T-helper 1 cell treated with Interleukin-12 subunit alpha and Interleukin-12 subunit beta and Interleukin-4 antibody, amounts not matched to agents 30 μg/mL and 1 μg/mL, for 36 hours (primary cell): ENCODE results near the gene C1RL.
"Not testable (repeated sequence)": the region's sequence is repeated elsewhere in the genome, so short reads cannot be mapped to it uniquely, and the experiment has no call there.

ENCODE experiments used
- H3K27ac Mint-ChIP-seq: one replicate; pipeline ENCODE4 v1.8.0; 2021; ENCODE audit warnings: mild to moderate bottlenecking, mixed read lengths
- H3K27me3 Mint-ChIP-seq: one replicate; pipeline ENCODE4 v1.8.0; 2021; ENCODE audit warnings: low read depth, mixed read lengths
- H3K36me3 Mint-ChIP-seq: one replicate; pipeline ENCODE4 v1.8.0; 2021; ENCODE audit warnings: low read depth, mixed read lengths
- H3K4me1 Mint-ChIP-seq: one replicate; pipeline ENCODE4 v1.8.0; 2021; ENCODE audit warnings: low read depth, mixed read lengths
- H3K4me3 Mint-ChIP-seq: one replicate; pipeline ENCODE4 v1.8.0; 2021; ENCODE audit warnings: mild to moderate bottlenecking, moderate library complexity, mixed read lengths
- H3K9me3 Mint-ChIP-seq: one replicate; pipeline ENCODE4 v1.8.0; 2021; ENCODE audit warnings: mixed read lengths

C1RL gene

GRCh38 chr12:7114008-7114407 lies 5.0 kb upstream of the C1RL start:
- H3K9me3 Mint-ChIP-seq: no peaks in the 10 kb centered on the region
- H3K27me3 Mint-ChIP-seq: no peaks in the 10 kb centered on the region
- no peak overlapping the region for H3K4me3 Mint-ChIP-seq
- H3K36me3 Mint-ChIP-seq: peaks cover 24% of the 10 kb centered on the region
- H3K27ac Mint-ChIP-seq: peak overlapping the region; percentile 65
- peaks cover 37% of the 10 kb centered on the region for H3K4me1 Mint-ChIP-seq

- Mint-ChIP-seq H3K27me3 (no peaks in the 10 kb centered on the region), H3K4me3 (no peak overlapping the region), H3K9me3 (no peaks in the 10 kb centered on the region), H3K36me3 (peaks cover 21% of the 10 kb centered on the region), H3K4me1 (peaks cover 37% of the 10 kb centered on the region), H3K27ac (peak overlapping the region; percentile 47)
Observed at GRCh38 chr12:7113389-7113871, 4.4 kb upstream of the C1RL start.

- peaks cover 40% of the 10 kb centered on the region for H3K4me1 Mint-ChIP-seq
- H3K4me3 Mint-ChIP-seq: no peak overlapping the region
- peaks cover 18% of the 10 kb centered on the region for H3K36me3 Mint-ChIP-seq
- H3K9me3 Mint-ChIP-seq: no peaks in the 10 kb centered on the region
- H3K27me3 Mint-ChIP-seq: no peaks in the 10 kb centered on the region
- no peak overlapping the region for H3K27ac Mint-ChIP-seq
Observed at GRCh38 chr12:7112041-7112440, 3.0 kb upstream of the C1RL start.

- peaks cover 43% of the 10 kb centered on the region for H3K4me1 Mint-ChIP-seq
- H3K27ac Mint-ChIP-seq: no peak overlapping the region
- H3K36me3 Mint-ChIP-seq: peaks cover 25% of the 10 kb centered on the region
- H3K27me3 Mint-ChIP-seq: no peaks in the 10 kb centered on the region
- no peak overlapping the region for H3K4me3 Mint-ChIP-seq
- H3K9me3 Mint-ChIP-seq: peaks cover 11% of the 10 kb centered on the region
Observed at GRCh38 chr12:7110661-7111060, 1.6 kb upstream of the C1RL start.

GRCh38 chr12:7109572-7109920 lies 532 bp upstream of the C1RL start:
- no peaks in the 10 kb centered on the region for H3K27me3 Mint-ChIP-seq
- peaks cover 44% of the 10 kb centered on the region for H3K4me1 Mint-ChIP-seq
- peaks cover 13% of the 10 kb centered on the region for H3K9me3 Mint-ChIP-seq
- H3K4me3 Mint-ChIP-seq: peak overlapping the region; percentile 93
- H3K27ac Mint-ChIP-seq: peak overlapping the region; percentile 81
- H3K36me3 Mint-ChIP-seq: peaks cover 22% of the 10 kb centered on the region

- Mint-ChIP-seq H3K4me1 (peaks cover 38% of the 10 kb centered on the region), H3K4me3 (peak overlapping the region; percentile 93), H3K9me3 (peaks cover 13% of the 10 kb centered on the region), H3K27me3 (no peaks in the 10 kb centered on the region), H3K27ac (peak overlapping the region; percentile 92), H3K36me3 (peaks cover 22% of the 10 kb centered on the region)
Observed at GRCh38 chr12:7108003-7108795, 815 bp downstream of the C1RL start.

- Mint-ChIP-seq H3K27ac (peak overlapping the region; percentile 92), H3K9me3 (peaks cover 13% of the 10 kb centered on the region), H3K4me3 (peak overlapping the region; percentile 93), H3K27me3 (no peaks in the 10 kb centered on the region), H3K36me3 (peaks cover 25% of the 10 kb centered on the region), H3K4me1 (peaks cover 37% of the 10 kb centered on the region)
Observed at GRCh38 chr12:7107636-7108002, 1.4 kb downstream of the C1RL start.

GRCh38 chr12:7107181-7107580 lies 1.8 kb downstream of the C1RL start:
- H3K4me3 Mint-ChIP-seq, H3K27ac Mint-ChIP-seq, H3K27me3 Mint-ChIP-seq: not testable (repeated sequence)
- H3K4me1 Mint-ChIP-seq: peaks cover 39% of the 10 kb centered on the region
- peaks cover 27% of the 10 kb centered on the region for H3K36me3 Mint-ChIP-seq
- peaks cover 13% of the 10 kb centered on the region for H3K9me3 Mint-ChIP-seq

- H3K27me3 Mint-ChIP-seq: no peaks in the 10 kb centered on the region
- H3K36me3 Mint-ChIP-seq: peaks cover 27% of the 10 kb centered on the region
- peaks cover 35% of the 10 kb centered on the region for H3K4me1 Mint-ChIP-seq
- H3K4me3 Mint-ChIP-seq: peak overlapping the region; percentile 9
- peak overlapping the region; percentile 23 for H3K27ac Mint-ChIP-seq
- H3K9me3 Mint-ChIP-seq: peaks cover 13% of the 10 kb centered on the region
Observed at GRCh38 chr12:7106082-7106481, 2.9 kb downstream of the C1RL start.

- no peaks in the 10 kb centered on the region for H3K27me3 Mint-ChIP-seq
- peaks cover 13% of the 10 kb centered on the region for H3K9me3 Mint-ChIP-seq
- no peak overlapping the region for H3K27ac Mint-ChIP-seq
- H3K4me1 Mint-ChIP-seq: peaks cover 19% of the 10 kb centered on the region
- peaks cover 32% of the 10 kb centered on the region for H3K36me3 Mint-ChIP-seq
- no peak overlapping the region for H3K4me3 Mint-ChIP-seq
Observed at GRCh38 chr12:7103837-7104584, 5.0 kb downstream of the C1RL start.

GRCh38 chr12:7102582-7102981 lies 6.4 kb downstream of the C1RL start:
- Mint-ChIP-seq H3K4me3 (no peak overlapping the region), H3K27me3 (no peaks in the 10 kb centered on the region), H3K4me1 (peaks cover 13% of the 10 kb centered on the region), H3K36me3 (peaks cover 39% of the 10 kb centered on the region), H3K27ac (no peak overlapping the region), H3K9me3 (peaks cover 13% of the 10 kb centered on the region)

- H3K9me3 Mint-ChIP-seq: peaks cover 13% of the 10 kb centered on the region
- no peak overlapping the region for H3K4me3 Mint-ChIP-seq
- H3K4me1 Mint-ChIP-seq: peaks cover 12% of the 10 kb centered on the region
- H3K36me3 Mint-ChIP-seq: peaks cover 39% of the 10 kb centered on the region
- H3K27me3 Mint-ChIP-seq: no peaks in the 10 kb centered on the region
- no peak overlapping the region for H3K27ac Mint-ChIP-seq
Observed at GRCh38 chr12:7101694-7102131, 7.3 kb downstream of the C1RL start.

GRCh38 chr12:7101047-7101693 lies 7.8 kb downstream of the C1RL start:
- Mint-ChIP-seq H3K36me3 (peaks cover 34% of the 10 kb centered on the region), H3K4me1 (peaks cover 8% of the 10 kb centered on the region), H3K9me3 (peaks cover 7% of the 10 kb centered on the region), H3K4me3 (no peak overlapping the region), H3K27me3 (no peaks in the 10 kb centered on the region), H3K27ac (no peak overlapping the region)

- Mint-ChIP-seq H3K4me3 (no peak overlapping the region), H3K36me3 (peaks cover 26% of the 10 kb centered on the region), H3K9me3 (no peaks in the 10 kb centered on the region), H3K27me3 (no peaks in the 10 kb centered on the region), H3K27ac (no peak overlapping the region), H3K4me1 (peaks cover 5% of the 10 kb centered on the region)
Observed at GRCh38 chr12:7100239-7100638, 8.8 kb downstream of the C1RL start.
